PC-3 (cell line): Measurements from ENCODE around the gene SPACA5. TPM values are rescaled to one million over a fixed set of nuclear protein-coding genes. Genes with fewer than 3 reads are reported as not detected.

Source experiments
- ATAC-seq: fragments of 200-7000 bp; cut with Tn5 transposase; 2 replicates; pipeline ENCODE4 v1.9.1; 2020; ENCODE audit warnings: mild to moderate bottlenecking, moderate library complexity
- BruUV-seq: library from RNA; stranded (reverse); fragments of 400-500 nt; replicated peaks from 2 replicates; lab custom pipeline; 2021; lab: Mats Ljungman, UMichigan
- CTCF ChIA-PET: fragments of 300-600 bp; sonication (Branson Sonifier 250); formaldehyde crosslinking; loops from one replicate; lab custom pipeline; 2022; ENCODE audit warnings: antibody characterized with exemption; lab: Charles Lee
- POLR2A ChIA-PET: fragments of 300-600 bp; sonication (Branson Sonifier 250); formaldehyde crosslinking; loops from one replicate; lab custom pipeline; 2022; ENCODE audit warnings: antibody characterized with exemption; ENCODE audit not compliant: unreplicated experiment; lab: Charles Lee
- DNase-seq: peaks from one replicate; pipeline ENCODE4 v3.0.0-alpha.2; 2015
- H2AFZ ChIP-seq: fragments of 300-600 bp; sonication (generic); 2 replicates; pipeline ENCODE4 v1.6.0; 2016; ENCODE audit warnings: antibody characterized with exemption, low read length
- H3F3A ChIP-seq: fragments of 300-600 bp; sonication (generic); one replicate; pipeline ENCODE4 v1.6.0; 2017; ENCODE audit warnings: antibody characterized with exemption, low read length, control low read depth, mild to moderate bottlenecking; ENCODE audit not compliant: unreplicated experiment
- H3K27ac ChIP-seq: fragments of 300-600 bp; sonication (generic); 2 replicates; pipeline ENCODE4 v1.5.1; 2016; ENCODE audit warnings: mild to moderate bottlenecking, low read length
- H3K27me3 ChIP-seq: fragments of 300-600 bp; sonication (generic); 2 replicates; pipeline ENCODE4 v1.6.1; 2016; ENCODE audit warnings: low read length, mixed read lengths
- H3K36me3 ChIP-seq: fragments of 300-600 bp; sonication (generic); 2 replicates; pipeline ENCODE4 v1.6.1; 2016; ENCODE audit warnings: low read depth, mixed run types, low read length, mixed read lengths
- H3K4me1 ChIP-seq: fragments of 300-600 bp; sonication (generic); 2 replicates; pipeline ENCODE4 v1.5.1; 2016; ENCODE audit warnings: low read length; ENCODE audit not compliant: insufficient read depth
- H3K4me2 ChIP-seq: fragments of 300-600 bp; sonication (generic); 2 replicates; pipeline ENCODE4 v1.6.0; 2016; ENCODE audit warnings: low read length
- H3K4me3 ChIP-seq: fragments of 300-600 bp; sonication (generic); 2 replicates; pipeline ENCODE4 v1.5.1; 2016; ENCODE audit warnings: mild to moderate bottlenecking, low read length, mixed read lengths
- H3K79me2 ChIP-seq: fragments of 300-600 bp; sonication (generic); 2 replicates; pipeline ENCODE4 v1.6.1; 2017; ENCODE audit warnings: low read length, mixed read lengths
- H3K9ac ChIP-seq: fragments of 300-600 bp; sonication (generic); 2 replicates; pipeline ENCODE4 v1.6.0; 2016; ENCODE audit warnings: mild to moderate bottlenecking, low read length
- H3K9me2 ChIP-seq: fragments of 300-600 bp; sonication (generic); replicated peaks from 2 replicates; pipeline ENCODE4 v1.6.1; 2016; ENCODE audit warnings: mixed run types, low read length, mixed read lengths
- H3K9me3 ChIP-seq: fragments of 300-600 bp; sonication (generic); 2 replicates; pipeline ENCODE4 v1.6.1; 2016; ENCODE audit warnings: low read length, mixed read lengths
- H4K20me1 ChIP-seq: fragments of 300-600 bp; sonication (generic); 2 replicates; pipeline ENCODE4 v1.6.1; 2016; ENCODE audit warnings: low read length, mixed read lengths
- CTCF ChIP-seq: fragments of 300-600 bp; sonication (generic); conservative IDR thresholded peaks from 2 replicates; pipeline ENCODE4 v1.5.1; 2017; ENCODE audit warnings: antibody characterized with exemption, low read depth, mild to moderate bottlenecking, low read length
- EZH2 ChIP-seq: fragments of 300-600 bp; sonication (generic); IDR thresholded peaks from one replicate; pipeline ENCODE4 v1.6.1; 2017; ENCODE audit warnings: antibody characterized with exemption, mild to moderate bottlenecking, low read length; ENCODE audit not compliant: unreplicated experiment
- EZH2phosphoT487 ChIP-seq: fragments of 300-600 bp; sonication (generic); IDR thresholded peaks from 2 replicates; pipeline ENCODE4 v1.6.1; 2018; ENCODE audit warnings: mild to moderate bottlenecking, antibody characterized with exemption, low read length, borderline replicate concordance
- intact Hi-C: fragments of 100-400 bp; cut with micrococcal nuclease; formaldehyde crosslinking; loops from 2 replicates; pipeline ENCODE4 v1.9.0; 2023
- total RNA-seq: library from RNA; depleted of rRNA; stranded (reverse); fragments of >200 nt; gene quantifications from 2 replicates; pipeline ENCODE4 v1.2.3, GENCODE V29; 2014

SPACA5 gene
- total RNA-seq, 1 experiment from 2014 or later, result not detected

- no peak overlapping the region for H2AFZ ChIP-seq
- intact Hi-C loops, result no loop called here
- no peaks in the 10 kb centered on the region for H4K20me1 ChIP-seq
- BruUV-seq, result no TSS peak
- H3K4me3 ChIP-seq, result no peak overlapping the region
- no peaks in the 10 kb centered on the region for H3K9me3 ChIP-seq
- H3K4me2 ChIP-seq, result no peak overlapping the region
- H3K9ac ChIP-seq, result no peak overlapping the region
- H3K9me2 ChIP-seq, result no peaks in the 10 kb centered on the region
- no peak for ATAC-seq
- no peaks in the 10 kb centered on the region for H3K27me3 ChIP-seq
- TF ChIP-seq EZH2 (no peak), EZH2phosphoT487 (no peak), CTCF (no peak)
- DNase-seq, result no peak
- ChIA-PET POLR2A (no interaction called here), CTCF (no interaction called here)
- no peak overlapping the region for H3K27ac ChIP-seq
- no peaks in the 10 kb centered on the region; the same call in 1 of the 2 replicates for H3K4me1 ChIP-seq
- no peaks in the 10 kb centered on the region for H3K36me3 ChIP-seq
- H3K79me2 ChIP-seq, result no peaks in the 10 kb centered on the region
- H3F3A ChIP-seq, result no peaks in the 10 kb centered on the region
These were observed 36.3 kb downstream of the SPACA5 start for GRCh38 chrX:48043056-48043455.

DNA sequence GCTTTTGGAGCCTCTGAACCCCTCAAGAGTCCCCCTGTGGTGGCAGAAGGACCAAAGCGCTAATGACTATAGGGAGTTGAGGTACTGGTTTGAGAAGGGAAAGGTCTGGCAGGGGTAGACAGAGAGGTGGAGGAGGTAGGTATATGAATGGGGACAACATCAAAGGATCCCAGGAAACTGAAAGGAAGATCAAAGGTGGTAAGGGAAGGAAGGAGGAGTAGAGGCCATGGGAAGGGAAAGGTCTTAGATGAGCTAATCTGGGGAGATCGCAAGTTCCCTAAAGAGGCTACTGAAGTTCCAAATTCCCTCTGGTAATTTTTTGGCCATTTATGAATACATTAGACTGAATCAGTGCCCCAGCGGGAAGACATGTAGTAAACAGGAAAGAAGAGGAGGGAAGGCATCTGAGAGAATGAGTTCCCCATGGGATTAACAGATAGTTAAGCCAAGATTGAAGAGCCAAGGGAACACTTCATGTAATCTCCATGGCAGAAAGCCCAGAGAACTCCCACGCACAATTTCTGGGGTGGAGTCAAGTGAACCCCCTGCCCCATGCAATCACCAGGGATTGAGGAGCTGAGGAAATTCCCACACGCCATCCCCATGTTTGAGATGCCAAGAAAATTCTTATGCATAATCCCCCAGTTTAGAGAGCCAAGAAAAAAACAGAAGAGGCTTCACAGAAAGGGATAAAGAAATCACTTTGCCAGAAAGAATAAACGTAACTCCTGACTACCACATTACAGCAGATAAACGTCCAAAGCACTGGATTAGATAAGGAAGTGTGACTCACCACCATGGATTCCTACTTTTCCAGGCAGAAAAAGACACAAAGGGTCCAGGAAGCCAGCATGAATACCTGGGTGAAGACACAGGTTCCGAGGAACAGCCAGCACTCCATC is 38.9 kb downstream of the SPACA5 start:
- ATAC-seq, result no peak; the same call in 1 of the 2 replicates
- H3K9me2 ChIP-seq, result no peaks in the 10 kb centered on the region
- POLR2A ChIA-PET, result no interaction called here

More for the DNA sequence above, 38.9 kb downstream of the SPACA5 start:
- intact Hi-C loops, result no loop called here
- H3K27me3 ChIP-seq, result no peaks in the 10 kb centered on the region
- H3K4me1 ChIP-seq, result no peaks in the 10 kb centered on the region; the same call in 1 of the 2 replicates
- peak; percentile 46 for DNase-seq
- no peak overlapping the region for H3K4me2 ChIP-seq
- no peak overlapping the region for H3K9ac ChIP-seq
- CTCF ChIA-PET, result no interaction called here
- no peaks in the 10 kb centered on the region for H4K20me1 ChIP-seq
- no peaks in the 10 kb centered on the region for H3K79me2 ChIP-seq
- H3F3A ChIP-seq, result no peaks in the 10 kb centered on the region
- no peaks in the 10 kb centered on the region for H3K9me3 ChIP-seq
- no TSS peak for BruUV-seq
- no peak overlapping the region for H2AFZ ChIP-seq
- no peak overlapping the region for H3K4me3 ChIP-seq
- H3K36me3 ChIP-seq, result no peaks in the 10 kb centered on the region
- TF ChIP-seq CTCF (no peak), EZH2phosphoT487 (no peak), EZH2 (no peak)
- H3K27ac ChIP-seq, result no peak overlapping the region
